Tibial nerve (tissue), 4 donors: ENCODE results near the gene RCOR2. TPM values are rescaled to one million over a fixed set of nuclear protein-coding genes. Genes with fewer than 3 reads are reported as not detected.

Source experiments
- DNase-seq, 2 donors: peaks; one replicate each; pipeline ENCODE4 v3.0.0-alpha.2; 2019; ENCODE audit warnings: low spot score in 2 of 2
- H3K27ac ChIP-seq, 4 donors: fragments of 200-600 bp; sonication (generic) in 3 of 4; one replicate each; pipeline ENCODE4 v1.5.1; 2017 to 2019; ENCODE audit warnings: mild to moderate bottlenecking in 1 of 4
- H3K27me3 ChIP-seq, 2 donors: fragments of 200-600 bp; sonication (generic) in 1 of 2; one replicate each; pipeline versions ENCODE4 v1.5.1 to v1.6.0; 2017 to 2019
- H3K36me3 ChIP-seq, 3 donors: fragments of 200-600 bp; sonication (generic); one replicate each; pipeline ENCODE4 v1.5.1; 2018 to 2019
- H3K4me1 ChIP-seq, 4 donors: fragments of 200-600 bp; sonication (generic) in 3 of 4; one replicate each; pipeline ENCODE4 v1.5.1; 2017 to 2019
- H3K4me3 ChIP-seq, 4 donors: fragments of 200-600 bp; sonication (generic) in 3 of 4; one replicate each; pipeline ENCODE4 v1.5.1; 2017 to 2019; ENCODE audit warnings: mild to moderate bottlenecking in 1 of 4, moderate library complexity in 1 of 4
- H3K9me3 ChIP-seq, 4 donors: fragments of 200-600 bp; sonication (generic) in 3 of 4; one replicate each; pipeline ENCODE4 v1.5.1; 2017 to 2019
- CTCF ChIP-seq, 5 experiments: fragments of 200-600 bp in 3 of 5; fragments of 450-650 bp in 2 of 5; sonication (generic) in 3 of 5; IDR thresholded peaks; one replicate each; pipeline ENCODE4 v1.5.1; 2016 to 2019; ENCODE audit warnings: antibody characterized with exemption in 5 of 5, mild to moderate bottlenecking in 3 of 5, moderate library complexity in 2 of 5
- EP300 ChIP-seq, 2 donors: sonication (generic); formaldehyde crosslinking; IDR thresholded peaks; one replicate each; pipeline ENCODE4 v1.6.1; 2017; ENCODE audit warnings: antibody characterized with exemption in 2 of 2, mild to moderate bottlenecking in 1 of 2
- POLR2A ChIP-seq, 2 donors: fragments of 450-650 bp; IDR thresholded peaks; one replicate each; pipeline ENCODE4 v1.6.1; 2017; ENCODE audit warnings: antibody characterized with exemption in 2 of 2, mild to moderate bottlenecking in 2 of 2, moderate library complexity in 2 of 2
- WGBS, 2 donors: methylation state at CpG; one replicate each; pipeline ENCODE4 v1.1.5; 2018; 5-methylcytosine and 5-hydroxymethylcytosine counted together
- total RNA-seq, 4 donors: library from RNA; depleted of rRNA; stranded (reverse); fragments of >200 nt; gene quantifications; one replicate each; pipeline ENCODE4 v1.1.0, GENCODE V29; 2016

Gene RCOR2
- total RNA-seq, 4 donors from 2014 or later, result 0.22 to 1.6 TPM; not detected in 2

- no peak for DNase-seq
- H3K9me3 ChIP-seq, result no peaks in the 10 kb centered on the region
- 42 to 66% methylated on average over 8 of the region's 8 CpGs for WGBS, 2 donors
- no peak for TF ChIP-seq CTCF (IDR thresholded peaks at IDR 0.05)
- TF ChIP-seq POLR2A (IDR thresholded peaks at IDR 0.05), result no peak
- TF ChIP-seq EP300 (IDR thresholded peaks at IDR 0.05), result no peak
- peak overlapping the region in 1 of 4 donors; percentile 24 for H3K27ac ChIP-seq
- peaks cover 0 to 27% (median 12%) of the 10 kb centered on the region in 3 donors for H3K36me3 ChIP-seq
- H3K4me1 ChIP-seq, result peaks cover 0 to 66% (median 27%) of the 10 kb centered on the region in 4 donors
- no peak overlapping the region for H3K4me3 ChIP-seq
- H3K27me3 ChIP-seq, result no peaks in the 10 kb centered on the region
Measured at GRCh38 chr11:63911440-63911839, 5.5 kb downstream of the RCOR2 start.

- Histone ChIP-seq H3K27me3 (no peaks in the 10 kb centered on the region), H3K9me3 (no peaks in the 10 kb centered on the region), H3K27ac (peak overlapping the region in 2 of 4 donors; percentile 44 to 62), H3K36me3 (peaks cover 0 to 35% (median 12%) of the 10 kb centered on the region in 3 donors), H3K4me3 (no peak overlapping the region), H3K4me1 (peaks cover 0 to 58% (median 19%) of the 10 kb centered on the region in 4 donors)
- TF ChIP-seq POLR2A (IDR thresholded peaks at IDR 0.05) (no peak), CTCF (IDR thresholded peaks at IDR 0.05) (no peak), EP300 (IDR thresholded peaks at IDR 0.05) (no peak)
- no peak for DNase-seq
- 51 to 53% methylated on average over 8 to 9 of the region's 9 CpGs for WGBS, 2 donors
Measured at GRCh38 chr11:63910675-63911074, 6.3 kb downstream of the RCOR2 start.

- no peak for TF ChIP-seq POLR2A (IDR thresholded peaks at IDR 0.05)
- no peak for TF ChIP-seq CTCF (IDR thresholded peaks at IDR 0.05)
- H3K4me1 ChIP-seq, result peaks cover 0 to 53% (median 18%) of the 10 kb centered on the region in 4 donors
- WGBS, 2 donors, result 42 to 43% methylated on average over 20 to 24 of the region's 24 CpGs
- H3K36me3 ChIP-seq, result peaks cover 0 to 43% (median 12%) of the 10 kb centered on the region in 3 donors
- H3K27me3 ChIP-seq, result no peaks in the 10 kb centered on the region
- H3K4me3 ChIP-seq, result no peak overlapping the region
- peak overlapping the region in 2 of 4 donors; percentile 44 to 62 for H3K27ac ChIP-seq
- no peaks in the 10 kb centered on the region for H3K9me3 ChIP-seq
- no peak for DNase-seq
Measured at GRCh38 chr11:63909591-63910506, 7.1 kb downstream of the RCOR2 start.

GRCh38 chr11:63908631-63909401 lies 8.1 kb downstream of the RCOR2 start:
- Histone ChIP-seq H3K27me3 (no peaks in the 10 kb centered on the region), H3K4me1 (peaks cover 0 to 53% (median 18%) of the 10 kb centered on the region in 4 donors), H3K36me3 (peaks cover 0 to 54% (median 17%) of the 10 kb centered on the region in 3 donors), H3K4me3 (no peak overlapping the region), H3K27ac (peak overlapping the region in 3 of 4 donors; percentile 19 to 62 (median 40)), H3K9me3 (no peaks in the 10 kb centered on the region)
- TF ChIP-seq EP300 (IDR thresholded peaks at IDR 0.05) (no peak), CTCF (IDR thresholded peaks at IDR 0.05) (no peak), POLR2A (IDR thresholded peaks at IDR 0.05) (no peak)
- 40 to 46% methylated on average over 42 to 46 of the region's 46 CpGs for WGBS, 2 donors
- no peak for DNase-seq
